Measurements from ENCODE around the gene XIRP1. TPM values are rescaled to one million over a fixed set of nuclear protein-coding genes. Genes with fewer than 3 reads are reported as not detected.

XIRP1 gene, protein sequence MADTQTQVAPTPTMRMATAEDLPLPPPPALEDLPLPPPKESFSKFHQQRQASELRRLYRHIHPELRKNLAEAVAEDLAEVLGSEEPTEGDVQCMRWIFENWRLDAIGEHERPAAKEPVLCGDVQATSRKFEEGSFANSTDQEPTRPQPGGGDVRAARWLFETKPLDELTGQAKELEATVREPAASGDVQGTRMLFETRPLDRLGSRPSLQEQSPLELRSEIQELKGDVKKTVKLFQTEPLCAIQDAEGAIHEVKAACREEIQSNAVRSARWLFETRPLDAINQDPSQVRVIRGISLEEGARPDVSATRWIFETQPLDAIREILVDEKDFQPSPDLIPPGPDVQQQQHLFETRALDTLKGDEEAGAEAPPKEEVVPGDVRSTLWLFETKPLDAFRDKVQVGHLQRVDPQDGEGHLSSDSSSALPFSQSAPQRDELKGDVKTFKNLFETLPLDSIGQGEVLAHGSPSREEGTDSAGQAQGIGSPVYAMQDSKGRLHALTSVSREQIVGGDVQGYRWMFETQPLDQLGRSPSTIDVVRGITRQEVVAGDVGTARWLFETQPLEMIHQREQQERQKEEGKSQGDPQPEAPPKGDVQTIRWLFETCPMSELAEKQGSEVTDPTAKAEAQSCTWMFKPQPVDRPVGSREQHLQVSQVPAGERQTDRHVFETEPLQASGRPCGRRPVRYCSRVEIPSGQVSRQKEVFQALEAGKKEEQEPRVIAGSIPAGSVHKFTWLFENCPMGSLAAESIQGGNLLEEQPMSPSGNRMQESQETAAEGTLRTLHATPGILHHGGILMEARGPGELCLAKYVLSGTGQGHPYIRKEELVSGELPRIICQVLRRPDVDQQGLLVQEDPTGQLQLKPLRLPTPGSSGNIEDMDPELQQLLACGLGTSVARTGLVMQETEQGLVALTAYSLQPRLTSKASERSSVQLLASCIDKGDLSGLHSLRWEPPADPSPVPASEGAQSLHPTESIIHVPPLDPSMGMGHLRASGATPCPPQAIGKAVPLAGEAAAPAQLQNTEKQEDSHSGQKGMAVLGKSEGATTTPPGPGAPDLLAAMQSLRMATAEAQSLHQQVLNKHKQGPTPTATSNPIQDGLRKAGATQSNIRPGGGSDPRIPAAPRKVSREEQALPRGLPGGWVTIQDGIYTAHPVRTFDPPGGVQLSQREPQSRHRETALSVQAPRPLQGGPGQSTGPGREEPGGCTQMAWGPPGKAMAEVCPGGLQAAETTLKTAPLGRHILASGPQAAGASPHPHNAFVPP (N-terminal part only)
- total RNA-seq, result under 1 TPM in 1 of 4 donors, not detected in 3; 0.54 TPM
- 1 to 10 TPM in 1 of 3 donors, under 1 TPM in 2; 0.25 to 1.2 (median 0.69) TPM for polyA plus RNA-seq

DNA sequence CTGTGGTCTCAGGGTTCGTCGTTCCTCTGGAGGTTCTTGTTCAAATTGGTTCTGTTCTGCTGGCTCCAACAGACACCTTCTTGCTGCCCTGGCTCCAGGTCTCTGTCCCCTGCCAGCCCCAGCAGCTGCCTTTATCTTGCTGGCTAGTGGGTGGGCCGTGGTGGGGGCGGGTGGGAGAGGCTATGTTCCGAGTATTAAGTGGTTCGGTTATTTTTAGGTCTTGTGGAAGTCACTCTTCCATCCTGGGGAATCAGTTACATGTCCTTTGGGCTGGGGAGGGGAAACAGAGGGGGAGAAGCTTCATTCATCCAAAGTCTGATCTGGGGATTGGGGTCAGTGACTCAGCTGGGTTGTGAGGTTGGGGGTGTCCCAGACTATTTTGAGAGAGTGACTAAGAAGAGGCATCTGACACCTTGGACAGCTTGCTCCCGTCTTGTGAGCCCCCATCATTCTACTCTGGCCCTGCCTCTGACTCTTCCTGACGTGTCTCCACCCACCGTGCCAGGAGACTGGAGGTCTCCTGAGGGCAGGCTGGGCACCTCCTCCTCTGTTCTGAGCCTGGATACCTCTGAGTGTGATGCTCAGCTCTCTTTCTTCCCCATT, at the start of gene XIRP1:
Gene XIRP1, minus strand, starts transcription at position 106 of the 603 bp plus-strand sequence. CDS start 3,150 bp downstream, outside the sequence.
- intact Hi-C loops (cut with DNase I), result loop anchor here (5.0 kb wide), 1 partner anchor 65 kb away; no protein-coding TSS in a partner anchor
- H3K27ac ChIP-seq, result no peak within 1 kb of the TSS
- H3K9me3 ChIP-seq, result no peaks in the 10 kb centered on the region
- TF ChIP-seq EP300 (IDR thresholded peaks at IDR 0.05), result no peak
- TF ChIP-seq, protein P1, sequence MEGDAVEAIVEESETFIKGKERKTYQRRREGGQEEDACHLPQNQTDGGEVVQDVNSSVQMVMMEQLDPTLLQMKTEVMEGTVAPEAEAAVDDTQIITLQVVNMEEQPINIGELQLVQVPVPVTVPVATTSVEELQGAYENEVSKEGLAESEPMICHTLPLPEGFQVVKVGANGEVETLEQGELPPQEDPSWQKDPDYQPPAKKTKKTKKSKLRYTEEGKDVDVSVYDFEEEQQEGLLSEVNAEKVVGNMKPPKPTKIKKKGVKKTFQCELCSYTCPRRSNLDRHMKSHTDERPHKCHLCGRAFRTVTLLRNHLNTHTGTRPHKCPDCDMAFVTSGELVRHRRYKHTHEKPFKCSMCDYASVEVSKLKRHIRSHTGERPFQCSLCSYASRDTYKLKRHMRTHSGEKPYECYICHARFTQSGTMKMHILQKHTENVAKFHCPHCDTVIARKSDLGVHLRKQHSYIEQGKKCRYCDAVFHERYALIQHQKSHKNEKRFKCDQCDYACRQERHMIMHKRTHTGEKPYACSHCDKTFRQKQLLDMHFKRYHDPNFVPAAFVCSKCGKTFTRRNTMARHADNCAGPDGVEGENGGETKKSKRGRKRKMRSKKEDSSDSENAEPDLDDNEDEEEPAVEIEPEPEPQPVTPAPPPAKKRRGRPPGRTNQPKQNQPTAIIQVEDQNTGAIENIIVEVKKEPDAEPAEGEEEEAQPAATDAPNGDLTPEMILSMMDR (IDR thresholded peaks at IDR 0.05), result no peak
- TF ChIP-seq POLR2AphosphoS5 (IDR thresholded peaks at IDR 0.05), result no peak
- no peaks in the 10 kb centered on the region for H3K27me3 ChIP-seq
- DNase-seq, result no peak
- WGBS, 2 donors, result 73 to 83% methylated on average over 9 of the region's 9 CpGs
- no peak within 1 kb of the TSS for H3K4me3 ChIP-seq
- H3K36me3 ChIP-seq, result no peaks in the 10 kb centered on the region
- H3K4me1 ChIP-seq, result peaks cover 0 to 28% (median 12%) of the 10 kb centered on the region in 4 donors

DNA sequence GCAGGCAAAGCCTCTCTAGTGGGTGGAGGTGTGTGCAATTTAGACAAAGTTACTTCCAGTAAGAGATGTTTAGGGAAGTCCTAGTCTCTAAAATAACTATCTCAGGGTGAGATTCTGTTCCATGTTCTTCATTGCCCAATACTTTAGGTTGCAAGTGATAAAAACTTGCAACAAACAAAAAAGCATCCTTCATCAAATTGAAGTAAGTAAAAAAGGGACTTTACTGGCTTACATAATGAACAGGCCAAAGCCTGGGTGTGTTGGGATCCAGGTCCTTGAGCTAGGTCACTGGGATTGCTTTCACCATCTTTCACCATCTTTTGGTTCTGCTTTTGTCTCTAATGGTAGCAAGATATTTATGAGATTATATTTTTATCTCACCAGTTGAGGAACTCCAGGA, 49.2 kb upstream of the XIRP1 start:
- H3K27ac ChIP-seq, result no peak overlapping the region
- no peaks in the 10 kb centered on the region for H3K4me1 ChIP-seq
- H3K27me3 ChIP-seq, result no peaks in the 10 kb centered on the region
- DNase-seq, result no peak
- intact Hi-C loops (cut with DNase I), result no loop called here
- no peak overlapping the region for H3K4me3 ChIP-seq
- H3K9me3 ChIP-seq, result peaks cover 0 to 2% (median 0%) of the 10 kb centered on the region in 4 donors
- TF ChIP-seq, protein P1 (IDR thresholded peaks at IDR 0.05), result no peak
- no peak for TF ChIP-seq EP300 (IDR thresholded peaks at IDR 0.05)
- TF ChIP-seq POLR2A (IDR thresholded peaks at IDR 0.05), result no peak
- TF ChIP-seq POLR2AphosphoS5 (IDR thresholded peaks at IDR 0.05), result no peak
- no peaks in the 10 kb centered on the region for H3K36me3 ChIP-seq

DNA sequence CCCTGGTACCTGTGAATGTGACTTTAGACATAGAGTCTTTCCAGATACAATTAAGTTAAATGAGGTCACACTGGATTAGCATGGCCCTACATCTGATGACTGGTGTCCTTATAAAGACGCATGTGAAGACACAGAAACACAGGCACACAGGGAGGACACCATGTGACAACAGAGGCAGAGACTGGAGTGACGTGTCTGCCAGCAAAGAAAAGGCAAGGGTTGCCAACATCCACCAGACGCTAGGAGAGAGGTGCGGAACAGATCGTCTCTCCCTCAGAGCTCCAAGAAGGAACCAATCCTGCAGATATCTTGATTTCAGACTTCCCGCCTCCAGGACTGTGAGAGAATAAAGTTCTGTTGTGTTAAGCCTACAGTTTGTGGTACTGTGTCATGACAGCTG, 44.6 kb upstream of the XIRP1 start:
- no peak for DNase-seq
- WGBS, 2 donors, result 83 to 88% methylated on average over 6 of the region's 6 CpGs
- intact Hi-C loops (cut with DNase I), result no loop called here
- H3K27ac ChIP-seq, result no peak overlapping the region
- TF ChIP-seq, protein P1 (IDR thresholded peaks at IDR 0.05), result no peak
- TF ChIP-seq EP300 (IDR thresholded peaks at IDR 0.05), result no peak
- TF ChIP-seq POLR2A (IDR thresholded peaks at IDR 0.05), result no peak
- no peak for TF ChIP-seq POLR2AphosphoS5 (IDR thresholded peaks at IDR 0.05)
- H3K27me3 ChIP-seq, result no peaks in the 10 kb centered on the region
- H3K4me1 ChIP-seq, result no peaks in the 10 kb centered on the region
- no peaks in the 10 kb centered on the region for H3K36me3 ChIP-seq
- no peaks in the 10 kb centered on the region for H3K9me3 ChIP-seq
- H3K4me3 ChIP-seq, result no peak overlapping the region

DNA sequence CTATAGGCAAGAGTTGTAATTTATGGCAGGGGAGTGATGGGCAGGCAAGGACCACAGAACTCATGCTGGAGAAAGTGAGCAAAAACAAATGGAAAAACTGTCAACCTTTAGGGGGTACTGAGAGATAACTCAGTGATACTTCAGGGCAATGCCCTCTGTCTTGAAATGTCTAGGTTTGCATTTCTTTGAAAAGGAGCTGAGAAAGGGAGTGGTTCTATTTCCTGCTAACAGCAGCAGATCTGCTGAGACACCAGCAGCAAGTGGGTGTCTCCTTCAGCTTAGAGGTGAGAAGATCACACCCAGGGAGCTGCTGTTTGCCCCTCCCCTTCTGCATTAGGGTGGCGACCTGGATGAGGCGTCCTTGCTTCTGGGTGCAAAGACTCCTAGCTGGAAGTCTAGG, 42.3 kb upstream of the XIRP1 start:
- H3K36me3 ChIP-seq, result no peaks in the 10 kb centered on the region
- no peak for DNase-seq
- H3K4me1 ChIP-seq, result no peaks in the 10 kb centered on the region
- H3K9me3 ChIP-seq, result no peaks in the 10 kb centered on the region
- intact Hi-C loops (cut with DNase I), result no loop called here
- no peak overlapping the region for H3K4me3 ChIP-seq
- WGBS, 2 donors, result 7 to 42% methylated on average over 2 of the region's 2 CpGs
- TF ChIP-seq POLR2AphosphoS5 (IDR thresholded peaks at IDR 0.05) (no peak), EP300 (IDR thresholded peaks at IDR 0.05) (no peak), POLR2A (IDR thresholded peaks at IDR 0.05) (no peak)
- TF ChIP-seq, protein P1 (IDR thresholded peaks at IDR 0.05), result no peak
- no peak overlapping the region for H3K27ac ChIP-seq
- no peaks in the 10 kb centered on the region for H3K27me3 ChIP-seq
